GM12878 (cell line): Measurements from ENCODE around the gene CASS4. TPM values are rescaled to one million over a fixed set of nuclear protein-coding genes. Genes with fewer than 3 reads are reported as not detected.

Experiments used
- ATAC-seq: fragments of 200-7000 bp; cut with Tn5 transposase; 3 replicates; pipeline ENCODE4 v1.9.1; 2020; ENCODE audit warnings: mild to moderate bottlenecking, moderate library complexity
- Bru-seq: library from RNA; stranded (reverse); fragments of 400-500 nt; gene quantifications from one replicate; lab custom pipeline; 2021; lab: Mats Ljungman, UMichigan
- BruChase-seq, 2 experiments: library from RNA; stranded (reverse); fragments of 400-500 nt; gene quantifications; one replicate each; lab custom pipeline; 2021; lab: Mats Ljungman, UMichigan
- BruUV-seq: library from RNA; stranded (reverse); fragments of 400-500 nt; replicated peaks from 2 replicates; lab custom pipeline; 2021; lab: Mats Ljungman, UMichigan
- CTCF ChIA-PET: fragments of 300-600 bp; sonication (Branson Sonifier 250); formaldehyde crosslinking; extraction: SDS; loops from one replicate; lab custom pipeline; 2021; ENCODE audit warnings: inconsistent platforms; lab: Yijun Ruan, JAX
- POLR2A ChIA-PET: fragments of 350-600 bp; formaldehyde crosslinking; extraction: SDS; loops from one replicate; lab custom pipeline; 2021; ENCODE audit warnings: inconsistent platforms; lab: Charles Lee
- RAD21 ChIA-PET: fragments of 300-600 bp; sonication (Branson Sonifier 250); formaldehyde crosslinking; loops from one replicate; lab custom pipeline; 2023; ENCODE audit warnings: antibody characterized with exemption; ENCODE audit not compliant: unreplicated experiment; lab: Charles Lee
- SMC1A ChIA-PET: fragments of 300-600 bp; sonication (Branson Sonifier 250); formaldehyde crosslinking; loops from one replicate; lab custom pipeline; 2023; ENCODE audit not compliant: unreplicated experiment, uncharacterized antibody; lab: Charles Lee
- DNase-seq: peaks from one replicate; pipeline ENCODE4 v3.0.0-alpha.2; 2011; ENCODE audit warnings: low read depth, low spot score
- FAIRE-seq: peaks from 3 replicates; lab custom pipeline; 2011; peaks lifted over from hg19 to GRCh38; lab: Jason Lieb, UNC
- H2AFZ ChIP-seq: 2 replicates; pipeline ENCODE4 v1.6.0; 2011; ENCODE audit warnings: low read depth, low read length, control low read depth; ENCODE audit not compliant: control insufficient read depth
- H3K27ac ChIP-seq: 2 replicates; pipeline ENCODE4 v1.5.1; 2011; ENCODE audit warnings: control low read depth; ENCODE audit not compliant: control insufficient read depth, insufficient read depth
- H3K27me3 ChIP-seq, 2 experiments: replicated peaks in 1 of 2; 2 replicates each; pipeline versions ENCODE4 v1.6.0 to v1.6.1; 2011; ENCODE audit warnings: low read length in 1 of 2; ENCODE audit not compliant: control insufficient read depth in 2 of 2, insufficient read depth in 2 of 2
- H3K36me3 ChIP-seq, 2 experiments: 2 replicates each; pipeline ENCODE4 v1.5.1; 2011; ENCODE audit warnings: low read length in 1 of 2; ENCODE audit not compliant: control insufficient read depth in 2 of 2, insufficient read depth in 2 of 2
- H3K4me1 ChIP-seq: 2 replicates; pipeline ENCODE4 v1.6.1; 2011; ENCODE audit warnings: mild to moderate bottlenecking, low read length, moderate library complexity, mixed read lengths; ENCODE audit not compliant: control insufficient read depth, insufficient read depth
- H3K4me2 ChIP-seq: 2 replicates; pipeline ENCODE4 v1.6.0; 2011; ENCODE audit warnings: control low read depth; ENCODE audit not compliant: control insufficient read depth, insufficient read depth
- H3K4me3 ChIP-seq: fragments of 200-600 bp; sonication (generic); 2 replicates; pipeline ENCODE4 v1.5.1; 2016
- H3K79me2 ChIP-seq: 2 replicates; pipeline ENCODE4 v1.6.0; 2011; ENCODE audit warnings: low read length; ENCODE audit not compliant: control insufficient read depth, insufficient read depth
- H3K9ac ChIP-seq: 2 replicates; pipeline ENCODE4 v1.8.0; 2011; ENCODE audit warnings: low read length, control low read depth, mixed read lengths; ENCODE audit not compliant: control insufficient read depth, insufficient read depth
- H3K9me3 ChIP-seq: replicated peaks from 3 replicates; pipeline ENCODE4 v1.5.1; 2011; ENCODE audit warnings: mild to moderate bottlenecking, low read length; ENCODE audit not compliant: control insufficient read depth, insufficient read depth
- H4K20me1 ChIP-seq: 2 replicates; pipeline ENCODE4 v1.6.0; 2011; ENCODE audit not compliant: control insufficient read depth, insufficient read depth
- ASH2L ChIP-seq: fragments of 300-600, 200-600 bp; sonication (generic); IDR thresholded peaks from 2 replicates; pipeline ENCODE4 v1.6.1; 2017; ENCODE audit warnings: low read depth, mild to moderate bottlenecking, borderline replicate concordance
- RUNX3 ChIP-seq: IDR thresholded peaks from 2 replicates; pipeline ENCODE4 v1.6.1; 2012; ENCODE audit warnings: low read length, inconsistent platforms
- SPI1 ChIP-seq: IDR thresholded peaks from 2 replicates; pipeline ENCODE4 v1.6.1; 2011; ENCODE audit warnings: low read depth, mild to moderate bottlenecking, low read length, moderate library complexity, borderline replicate concordance; ENCODE audit not compliant: insufficient read depth
- WGBS: methylation state at CpG from one replicate; pipeline ENCODE4 v1.1.6; 2016; ENCODE audit warnings: low lambda C conversion rate; ENCODE audit not compliant: insufficient replicate concordance, insufficient coverage; ENCODE audit errors: missing lambda C conversion rate; 5-methylcytosine and 5-hydroxymethylcytosine counted together
- in situ Hi-C: fragments of 300-500 bp; cut with MboI; formaldehyde crosslinking; loops from 9 replicates; pipeline ENCODE4 v1.14.3; 2018; ENCODE audit warnings: mixed read lengths
- intact Hi-C: fragments of 100-400 bp; cut with micrococcal nuclease; formaldehyde crosslinking; loops from one replicate; pipeline ENCODE4 v1.14.2; 2022; ENCODE audit not compliant: unreplicated experiment
- long read RNA-seq, 2 experiments: library from polyadenylated mRNA; unstranded; transcript quantifications; one replicate each; pipeline ENCODE4 v2.0.0, GENCODE V29; 2019 to 2020
- polyA minus RNA-seq, 3 experiments: library from RNA; depleted of rRNA, polyadenylated mRNA; stranded (reverse); fragments of >200 nt; gene quantifications; 2 replicates each; pipeline ENCODE4 v1.2.3, GENCODE V29; 2011
- polyA plus RNA-seq, 11 experiments: library from polyadenylated mRNA; depleted of rRNA in 4 of 11; unstranded in 6 of 11; stranded (reverse) in 5 of 11; fragments of >200 nt; fragmentation: Nextera tagmentation in 4 of 11; fragmentation: Illumina TruSeq in 1 of 11; extraction: Ambion mirVana in 4 of 11; extraction: Trizol in 1 of 11; gene quantifications; 1 replicate in 1 of 11; 2 replicates in 10 of 11; pipeline versions ENCODE4 v1.2.1 to v1.2.3, GENCODE V29; 2011 to 2016; ENCODE audit warnings: inconsistent platforms in 2 of 11, missing spikeins in 2 of 11, low read depth in 1 of 11
- total RNA-seq, 4 experiments: library from RNA; depleted of rRNA in 3 of 4; stranded (reverse); fragments of >200 nt in 3 of 4; fragmentation: Illumina TruSeq in 1 of 4; extraction: Trizol in 1 of 4; gene quantifications; 2 replicates each; pipeline versions ENCODE4 v1.2.1 to v1.2.3, GENCODE V29; 2013 to 2021
- TF ChIP-seq, protein P1 (sequence below): fragments of 450-650 bp; IDR thresholded peaks from 2 replicates; pipeline ENCODE4 v1.6.1; 2016; ENCODE audit warnings: mild to moderate bottlenecking
- TF ChIP-seq, protein P2 (sequence below): IDR thresholded peaks from 2 replicates; pipeline ENCODE4 v1.6.1; 2011; ENCODE audit warnings: mild to moderate bottlenecking, low read depth, low read length, moderate library complexity; ENCODE audit not compliant: insufficient replicate concordance

The CASS4 gene
- 0.47 TPM in 1 of 2 replicates, not detected in the other for total RNA-seq (2013; cell fraction: nucleolus; rRNA removed)
- total RNA-seq (2014; rRNA removed) (0.06 and 0.11 TPM in 2 replicates), total RNA-seq (2014; rRNA removed; fragmentation: Illumina TruSeq; extraction: Trizol) (0.09 and 0.14 TPM in 2 replicates), total RNA-seq (2021) (0.19 and 0.21 TPM in 2 replicates), polyA plus RNA-seq (2011; rRNA removed) (0.10 and 0.11 TPM in 2 replicates), polyA plus RNA-seq (2014; fragmentation: Illumina TruSeq; extraction: Trizol) (0.13 and 0.21 TPM in 2 replicates), polyA plus RNA-seq (2014; fragmentation: Nextera tagmentation; extraction: Ambion mirVana) (under 1 TPM; 0.04 to 0.11 TPM), polyA plus RNA-seq (2014; rRNA removed) (0.04 and 0.24 TPM in 2 replicates), polyA plus RNA-seq (2016; fragmentation: Nextera tagmentation; extraction: Ambion mirVana) (under 1 TPM in 1 of 2 experiments, not detected in 1; 0.05 TPM), polyA minus RNA-seq (2011; rRNA and poly(A)+ RNA removed) (0.10 and 0.15 TPM in 2 replicates), Bru-seq, nascent RNA (percentile 21 among the genes with signal in this experiment), BruChase-seq, experiment 1, labeled RNA remaining after a 6-hour chase (percentile 36 among the genes with signal in this experiment), BruChase-seq, experiment 2, labeled RNA remaining after a 2-hour chase (percentile 28 among the genes with signal in this experiment)
- polyA plus RNA-seq (2011; ENCODE audit: low read depth) = 0.14 TPM
- polyA plus RNA-seq (2011; cell fraction: cytosol; rRNA removed) = 0.01 and 0.03 TPM in 2 replicates
- polyA plus RNA-seq (2011; cell fraction: nucleus; rRNA removed) = 0.09 and 0.15 TPM in 2 replicates
- 0.13 and 0.22 TPM in 2 replicates for polyA plus RNA-seq (2012)
- not detected in 2 replicates for polyA minus RNA-seq (2011; cell fraction: cytosol; rRNA and poly(A)+ RNA removed)
- polyA minus RNA-seq (2011; cell fraction: nucleus; rRNA and poly(A)+ RNA removed) = 0.10 and 0.12 TPM in 2 replicates
- long read RNA-seq, experiment 1 = 0 reads
- long read RNA-seq, experiment 2 = 0 reads

GRCh38 chr20:56411759-56412472 is at the start of gene CASS4:
TSS of gene CASS4 (plus strand) at chr20:56412260. CDS start at chr20:56412459, 199 bp downstream.
- peaks cover 6% of the 10 kb centered on the region; the same call in 1 of the 2 replicates for H3K4me1 ChIP-seq
- no TSS peak for BruUV-seq
- H3K9me3 ChIP-seq = no peaks in the 10 kb centered on the region
- intact Hi-C loops = no loop called here
- no peaks in the 10 kb centered on the region for H4K20me1 ChIP-seq
- SMC1A ChIA-PET = interaction anchor here (0.6 to 1.3 kb wide), 8 partner anchors 9 to 51 kb away, joined by 3 to 6 read pairs (median 4); no protein-coding TSS in a partner anchor
- TF ChIP-seq ASH2L (no peak), SPI1 (0 out of 2 replicates have a peak, but pooled peaks have one; percentile 5), RUNX3 (peak; percentile 64)
- TF ChIP-seq, protein P1, sequence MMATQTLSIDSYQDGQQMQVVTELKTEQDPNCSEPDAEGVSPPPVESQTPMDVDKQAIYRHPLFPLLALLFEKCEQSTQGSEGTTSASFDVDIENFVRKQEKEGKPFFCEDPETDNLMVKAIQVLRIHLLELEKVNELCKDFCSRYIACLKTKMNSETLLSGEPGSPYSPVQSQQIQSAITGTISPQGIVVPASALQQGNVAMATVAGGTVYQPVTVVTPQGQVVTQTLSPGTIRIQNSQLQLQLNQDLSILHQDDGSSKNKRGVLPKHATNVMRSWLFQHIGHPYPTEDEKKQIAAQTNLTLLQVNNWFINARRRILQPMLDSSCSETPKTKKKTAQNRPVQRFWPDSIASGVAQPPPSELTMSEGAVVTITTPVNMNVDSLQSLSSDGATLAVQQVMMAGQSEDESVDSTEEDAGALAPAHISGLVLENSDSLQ = peak; percentile 94
- TF ChIP-seq, protein P2, sequence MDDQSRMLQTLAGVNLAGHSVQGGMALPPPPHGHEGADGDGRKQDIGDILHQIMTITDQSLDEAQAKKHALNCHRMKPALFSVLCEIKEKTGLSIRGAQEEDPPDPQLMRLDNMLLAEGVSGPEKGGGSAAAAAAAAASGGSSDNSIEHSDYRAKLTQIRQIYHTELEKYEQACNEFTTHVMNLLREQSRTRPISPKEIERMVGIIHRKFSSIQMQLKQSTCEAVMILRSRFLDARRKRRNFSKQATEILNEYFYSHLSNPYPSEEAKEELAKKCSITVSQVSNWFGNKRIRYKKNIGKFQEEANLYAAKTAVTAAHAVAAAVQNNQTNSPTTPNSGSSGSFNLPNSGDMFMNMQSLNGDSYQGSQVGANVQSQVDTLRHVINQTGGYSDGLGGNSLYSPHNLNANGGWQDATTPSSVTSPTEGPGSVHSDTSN = peak; percentile 54
- ATAC-seq (peak; percentile 75), DNase-seq (no peak), FAIRE-seq (peak; percentile 93)
- peak within 1 kb of the TSS; percentile 20; the same call in 1 of the 2 replicates for H3K9ac ChIP-seq
- CTCF ChIA-PET = interaction anchor here (0.9 to 2.1 kb wide), 7 partner anchors 11 to 43 kb away, joined by 3 to 13 read pairs (median 4); partner anchors contain the start of genes AURKA and CSTF1
- POLR2A ChIA-PET = interaction anchor here (0.6 kb wide), 1 partner anchor 51 kb away, joined by 4 read pairs; no protein-coding TSS in a partner anchor
- 64% methylated on average over 10 of the region's 10 CpGs for WGBS
- RAD21 ChIA-PET = interaction anchor here (0.6 to 1.7 kb wide), 5 partner anchors 17 to 65 kb away, joined by 3 to 8 read pairs (median 4); partner anchors contain the start of genes AURKA and CSTF1
- peak within 1 kb of the TSS; percentile 69 for H3K4me2 ChIP-seq
- H3K36me3 ChIP-seq = peaks cover 0 to 4% of the 10 kb centered on the region in 2 experiments; a peak in 2 of 4 replicates
- H3K4me3 ChIP-seq = no peak within 1 kb of the TSS; the same call in 1 of the 2 replicates
- in situ Hi-C loops = no loop called here
- no peaks in the 10 kb centered on the region for H3K27me3 ChIP-seq
- no peaks in the 10 kb centered on the region for H3K79me2 ChIP-seq
- peak within 1 kb of the TSS; percentile 76 for H2AFZ ChIP-seq
- peak within 1 kb of the TSS; percentile 32; the same call in 1 of the 2 replicates for H3K27ac ChIP-seq
